HG03045 (cell line): ENCODE measurements around the gene XKR3.
"Not testable (repeated sequence)": the region's sequence is repeated elsewhere in the genome, so short reads cannot be mapped to it uniquely, and the experiment has no call there.

Experiments
- ATAC-seq: cut with Tn5 transposase; IDR thresholded peaks from one replicate; pipeline ENCODE4 v1.9.1; 2021; ENCODE audit warnings: mild to moderate bottlenecking, moderate library complexity; ENCODE audit not compliant: unreplicated experiment

XKR3 gene

DNA sequence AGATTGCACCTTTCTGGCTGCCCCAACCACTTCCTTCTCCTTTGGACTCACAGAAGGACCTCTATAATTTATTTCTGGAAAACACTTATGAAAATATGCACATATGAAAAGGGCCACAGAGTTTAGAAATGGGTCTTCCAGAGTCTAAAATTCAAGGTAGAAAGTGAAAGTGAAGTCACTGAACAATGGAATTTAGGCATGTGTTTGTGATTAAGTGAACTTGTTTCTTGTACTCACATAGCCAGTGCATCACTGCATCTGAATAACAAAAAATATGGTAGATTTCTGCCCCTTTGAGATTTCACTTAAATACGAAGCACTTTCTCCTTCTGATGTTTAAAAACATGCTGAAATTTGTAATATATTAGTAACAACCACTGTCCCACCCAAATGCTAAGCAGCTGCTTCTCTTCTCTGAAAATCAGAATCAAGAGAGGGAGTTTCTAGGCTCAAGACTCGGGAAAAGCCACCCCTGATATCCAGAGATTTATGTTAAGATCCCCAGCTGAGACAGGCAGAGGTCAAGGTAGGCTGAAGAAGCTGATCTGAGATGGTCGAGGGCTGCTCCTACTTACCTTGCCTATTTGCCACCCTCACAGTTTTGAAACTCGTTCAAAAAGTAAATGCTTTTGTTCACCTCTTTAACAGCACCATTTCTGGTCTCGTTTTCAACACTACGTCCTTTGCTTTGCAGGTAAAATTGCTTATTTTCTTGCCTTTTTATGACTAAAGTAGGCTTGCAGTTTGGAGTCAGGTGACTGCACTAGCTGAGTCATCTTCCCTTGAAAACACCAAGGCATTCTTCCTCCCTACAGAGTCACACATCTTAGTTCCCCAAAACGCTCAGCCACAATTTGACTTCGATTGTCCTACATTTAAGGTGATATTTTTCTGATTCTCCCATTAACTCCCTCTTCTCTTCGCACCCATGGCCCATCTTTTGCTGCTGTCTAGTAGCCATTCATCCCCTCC, at the start of gene XKR3:
Gene XKR3 (minus strand): TSS at position 696 of the 972 bp plus-strand sequence. CDS start 17,338 bp downstream, outside the sequence.
- ATAC-seq = no peak

DNA sequence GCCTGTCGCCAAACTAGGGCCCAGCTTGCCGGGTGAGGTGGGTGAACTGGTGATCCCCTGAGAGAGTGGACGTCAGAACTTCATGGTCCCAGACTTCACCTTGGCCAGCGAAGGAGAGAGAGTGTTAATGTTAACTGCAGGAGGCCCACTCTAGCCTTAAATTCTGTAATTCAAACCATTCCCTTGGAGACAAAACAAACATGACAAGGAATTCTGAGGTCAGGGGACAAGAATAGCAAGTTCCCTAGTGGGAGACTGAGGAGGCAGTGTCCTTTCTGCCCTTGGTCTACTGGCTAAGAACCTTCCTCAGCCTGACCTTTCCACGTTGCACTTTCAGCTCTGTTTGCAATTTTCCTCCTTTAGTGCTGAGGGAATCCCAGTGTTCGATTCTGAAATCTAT, 44.4 kb upstream of the XKR3 start:
- not testable (repeated sequence) for ATAC-seq

DNA sequence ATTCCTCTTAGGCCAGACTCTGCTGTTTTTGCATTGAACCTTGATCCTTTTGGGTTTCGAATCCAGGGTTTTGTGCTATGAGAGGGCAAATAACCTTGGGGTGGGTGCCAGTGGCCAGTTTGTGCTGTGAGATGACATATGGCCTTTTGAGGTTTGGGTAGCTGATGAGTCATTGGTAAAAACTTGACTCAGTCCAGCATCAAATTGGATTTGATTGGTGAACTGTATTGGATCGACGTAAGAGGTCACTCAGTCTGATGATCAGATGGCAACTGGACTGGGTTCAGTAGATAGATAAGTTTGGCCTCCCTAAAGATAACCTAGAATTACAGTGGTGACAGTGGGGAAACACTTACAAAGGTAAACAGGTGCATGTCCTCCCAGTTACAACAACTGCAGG, 41.0 kb upstream of the XKR3 start:
- ATAC-seq = no peak

DNA sequence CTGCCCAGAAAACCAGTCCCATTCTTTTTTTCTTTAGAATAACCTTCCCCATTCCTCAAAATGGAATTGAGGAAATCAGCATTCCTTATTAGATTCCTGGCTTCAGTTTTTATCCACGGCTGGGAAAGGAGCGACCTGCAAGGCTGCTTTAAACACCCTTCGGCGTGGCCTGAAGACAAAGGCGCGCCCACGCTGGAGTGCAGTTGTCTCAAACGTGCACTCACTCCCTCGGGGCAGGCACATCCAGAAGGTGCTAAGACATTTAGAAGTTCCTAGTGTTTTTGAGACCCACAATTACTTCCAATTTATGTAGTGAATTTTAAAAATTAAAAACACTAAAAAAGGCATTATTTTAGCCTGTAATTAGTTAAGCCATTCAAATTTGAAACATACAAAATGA, 31.6 kb upstream of the XKR3 start:
- ATAC-seq = not testable (repeated sequence)

DNA sequence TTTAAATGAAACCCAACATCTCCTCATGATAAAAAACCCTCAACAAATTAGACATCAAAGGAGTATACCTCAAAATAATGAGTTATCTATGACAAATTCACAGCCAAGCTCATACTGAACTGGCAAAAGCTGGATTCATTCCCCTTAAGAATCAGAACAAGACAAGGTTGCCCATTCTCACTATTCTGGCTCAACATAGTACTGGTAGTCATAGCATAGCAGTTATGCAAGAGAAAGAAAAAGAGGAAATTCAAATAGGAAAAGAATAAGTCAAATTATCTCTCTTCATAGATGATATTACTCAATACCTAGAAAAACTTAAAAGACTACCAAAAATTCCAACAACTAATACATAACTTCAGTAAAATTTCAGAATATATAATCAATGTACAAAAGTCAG, 29.4 kb upstream of the XKR3 start:
- no peak for ATAC-seq

DNA sequence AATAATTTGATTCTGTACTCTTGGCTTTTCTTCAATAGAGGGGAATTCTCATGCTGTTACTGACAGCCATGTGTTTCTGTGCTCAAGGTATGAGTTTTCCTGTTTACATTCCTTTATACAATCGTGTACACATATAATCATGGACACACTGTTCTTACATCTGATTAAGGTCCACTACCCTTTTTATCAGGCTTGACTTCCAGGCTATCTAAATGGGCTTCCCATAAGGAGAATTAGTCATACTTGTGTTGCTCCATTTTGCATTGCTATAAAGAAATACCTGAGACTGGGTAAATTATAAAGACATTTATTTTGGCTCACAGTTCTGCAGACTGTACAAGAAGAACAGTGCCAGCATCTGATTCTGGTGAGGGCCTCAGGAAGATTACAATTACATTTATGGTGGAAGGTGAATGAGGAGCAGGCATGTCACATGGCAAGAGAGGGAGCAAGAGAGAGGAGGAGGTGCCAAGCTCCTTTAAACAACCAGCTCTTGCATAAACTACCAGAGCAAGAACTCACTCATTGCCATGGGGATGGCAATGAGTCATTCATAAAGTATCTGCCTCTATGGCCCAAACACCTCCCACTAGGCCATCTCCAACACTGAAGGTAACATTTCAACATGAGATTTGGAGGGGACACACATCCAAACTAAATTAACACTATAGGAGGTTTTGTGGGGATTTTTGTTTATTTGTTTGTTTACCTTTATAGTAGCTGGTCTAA, 26.2 kb upstream of the XKR3 start:
- ATAC-seq = not testable (repeated sequence)

DNA sequence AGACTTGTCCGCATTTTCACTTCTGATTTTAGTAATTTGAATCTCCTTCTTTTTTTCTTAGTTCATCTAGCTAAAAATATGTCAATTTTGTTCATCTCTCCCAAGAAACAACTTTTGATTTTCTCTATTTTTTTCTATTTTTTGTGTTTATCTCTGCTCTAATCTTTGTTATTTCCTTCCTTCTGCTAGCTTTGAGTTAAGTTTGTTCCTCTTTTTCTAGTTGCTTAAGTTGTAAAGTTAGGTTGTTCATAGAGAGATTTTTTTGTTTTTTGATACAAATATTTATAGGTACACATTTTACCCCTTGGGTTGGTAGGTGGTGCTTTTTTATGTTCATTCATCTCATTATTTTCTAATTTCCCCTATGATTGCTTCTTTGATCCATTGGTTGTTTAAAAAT, 22.1 kb upstream of the XKR3 start:
- ATAC-seq = no peak

DNA sequence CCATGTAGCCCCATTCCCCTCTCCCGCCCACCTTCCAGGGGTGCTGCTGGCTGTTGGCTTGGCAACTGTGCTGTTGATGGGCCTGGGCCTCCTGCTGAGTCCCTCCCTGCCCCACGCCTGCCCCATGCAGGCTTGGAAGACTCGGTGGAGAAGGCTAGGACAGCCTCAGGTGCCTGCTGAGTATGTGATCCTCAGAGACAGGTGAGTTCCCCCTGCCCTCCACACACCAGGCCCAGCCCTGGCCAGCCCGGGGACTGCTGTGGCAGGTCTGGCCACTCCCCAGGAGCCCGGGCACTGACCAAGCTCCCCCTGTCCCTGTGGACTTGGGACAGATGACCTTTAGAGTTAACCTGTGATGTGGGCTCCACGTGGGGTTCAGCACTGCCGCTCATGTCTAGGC, 20.7 kb upstream of the XKR3 start:
- no peak for ATAC-seq

DNA sequence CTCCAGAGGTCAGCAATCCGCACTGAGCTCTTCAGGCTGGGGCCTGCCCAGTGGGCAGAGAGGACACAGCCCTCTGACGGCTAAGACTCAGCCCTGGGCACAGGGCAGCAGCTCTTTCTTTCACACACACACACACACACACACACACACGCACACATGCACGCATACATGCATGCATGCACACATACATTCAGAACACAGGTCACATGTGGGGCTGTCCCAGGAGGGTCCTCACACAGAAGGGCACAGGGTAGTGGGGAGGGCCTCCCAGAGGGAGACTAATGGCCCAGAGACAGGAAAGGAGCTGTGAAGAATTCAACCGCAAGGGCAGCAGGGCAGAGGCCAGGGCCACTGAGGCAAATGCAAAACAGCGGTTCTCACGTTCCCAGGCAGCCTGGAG, 20.3 kb upstream of the XKR3 start:
- ATAC-seq = no peak

DNA sequence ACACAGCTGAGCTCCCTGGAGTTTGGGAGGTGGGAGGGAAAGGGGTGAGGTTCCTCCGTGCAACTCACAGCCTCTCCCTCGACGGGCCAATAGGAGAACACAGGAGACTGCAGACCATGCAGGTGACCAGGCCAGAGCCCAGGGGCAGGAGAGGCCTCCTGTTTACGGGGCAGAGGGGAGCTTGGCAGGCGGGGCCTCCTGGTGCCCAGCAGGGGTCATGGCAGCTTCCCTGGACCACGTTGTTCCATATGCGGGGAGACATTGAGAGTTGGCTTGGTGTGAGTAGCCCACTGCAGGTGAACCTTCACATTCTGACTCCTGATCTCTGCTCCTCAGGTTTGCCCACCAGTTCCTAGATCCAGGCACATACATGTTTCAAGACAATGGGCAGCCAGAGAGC, 19.3 kb upstream of the XKR3 start:
- no peak for ATAC-seq

DNA sequence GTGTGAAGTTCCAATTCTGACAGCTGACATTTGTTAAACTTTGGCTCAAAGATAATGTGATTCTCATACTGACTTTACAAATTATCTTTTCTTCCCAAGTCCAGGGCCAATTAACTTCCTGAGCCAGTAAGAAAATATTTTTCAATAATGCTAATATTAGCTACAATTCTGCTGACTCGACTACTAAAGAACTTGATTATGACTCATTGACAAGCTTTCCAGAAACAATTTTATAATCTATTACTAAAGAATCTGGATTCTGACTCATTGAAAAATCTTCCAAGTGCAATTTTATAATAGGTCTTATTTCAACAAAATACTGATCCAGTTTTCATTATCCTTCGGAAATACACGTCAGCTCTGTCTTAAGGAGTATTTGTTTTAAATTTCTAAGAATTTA, 12.9 kb upstream of the XKR3 start:
- no peak for ATAC-seq

DNA sequence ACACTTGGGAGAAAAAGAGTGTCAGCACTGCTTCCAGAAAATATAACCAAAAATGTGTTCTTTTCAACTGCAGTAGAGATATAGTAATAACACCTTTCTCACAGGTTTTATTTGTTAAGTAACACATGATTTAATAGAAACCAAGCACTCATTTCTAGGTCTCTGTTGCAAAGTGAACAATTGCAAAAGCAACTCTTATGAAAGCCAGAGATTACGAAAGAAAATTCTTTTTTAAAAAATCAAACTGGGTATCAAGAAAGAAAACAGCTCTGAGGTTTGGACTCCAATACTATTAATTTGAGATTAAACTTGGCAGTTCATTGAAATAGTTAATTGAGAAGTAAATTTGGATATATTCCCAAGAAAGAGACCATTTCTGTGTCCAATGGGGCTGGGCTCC, 9.8 kb upstream of the XKR3 start:
- no peak for ATAC-seq

DNA sequence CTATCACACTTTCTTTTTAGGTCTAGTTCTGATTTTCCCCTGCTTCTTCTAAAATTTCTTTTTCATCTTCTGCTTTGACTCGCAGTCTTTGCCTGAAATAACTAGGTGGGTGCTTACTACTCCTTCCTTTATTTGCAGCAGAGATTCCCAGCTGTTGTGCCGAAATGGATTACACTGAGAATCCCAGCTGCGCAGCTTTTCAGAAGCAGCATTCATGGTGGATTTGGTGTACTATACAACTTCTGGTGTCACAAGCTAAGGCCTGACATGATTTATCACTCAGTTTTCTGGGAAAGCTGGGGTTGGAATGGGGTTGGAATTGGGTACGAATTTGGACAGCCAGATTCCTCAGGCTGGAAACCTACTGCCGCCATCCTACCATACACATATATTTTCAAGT, 6.0 kb upstream of the XKR3 start:
- ATAC-seq = no peak

DNA sequence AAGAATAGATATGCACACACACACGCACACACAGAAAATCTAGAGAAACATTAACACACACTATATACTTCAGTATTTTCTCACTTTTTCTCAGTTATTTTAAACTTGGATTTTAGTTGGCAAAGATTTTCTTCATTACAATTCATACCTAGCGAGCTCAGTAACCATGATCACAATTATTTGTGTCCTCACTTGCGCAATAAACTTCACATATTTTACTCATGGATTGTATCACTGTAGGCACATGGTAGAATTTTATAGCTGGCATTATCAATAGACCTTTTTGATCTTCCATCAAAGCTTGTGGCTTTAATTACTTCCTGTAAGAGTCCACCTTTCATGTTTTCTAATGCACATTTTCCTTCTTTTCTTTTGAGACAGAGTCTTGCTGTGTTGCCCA, 4.8 kb upstream of the XKR3 start:
- no peak for ATAC-seq

DNA sequence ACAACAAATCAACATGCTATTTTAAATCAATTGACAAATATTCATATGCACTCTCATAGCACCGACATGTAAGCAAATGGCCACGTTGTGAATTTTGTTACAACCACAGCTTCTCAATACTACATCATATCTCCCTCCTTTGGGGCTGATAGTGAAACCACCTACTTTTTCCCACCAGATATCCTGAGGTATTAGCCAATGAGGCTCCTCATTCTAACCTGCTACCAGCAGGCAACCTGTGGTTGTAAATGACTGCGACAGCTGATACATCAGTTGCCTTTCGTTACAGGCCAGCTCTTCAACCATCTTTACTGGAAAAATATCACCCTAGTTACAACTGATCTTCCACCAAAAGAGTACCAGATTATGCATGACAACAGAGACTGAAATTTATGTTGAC, 3.7 kb upstream of the XKR3 start:
- no peak for ATAC-seq

DNA sequence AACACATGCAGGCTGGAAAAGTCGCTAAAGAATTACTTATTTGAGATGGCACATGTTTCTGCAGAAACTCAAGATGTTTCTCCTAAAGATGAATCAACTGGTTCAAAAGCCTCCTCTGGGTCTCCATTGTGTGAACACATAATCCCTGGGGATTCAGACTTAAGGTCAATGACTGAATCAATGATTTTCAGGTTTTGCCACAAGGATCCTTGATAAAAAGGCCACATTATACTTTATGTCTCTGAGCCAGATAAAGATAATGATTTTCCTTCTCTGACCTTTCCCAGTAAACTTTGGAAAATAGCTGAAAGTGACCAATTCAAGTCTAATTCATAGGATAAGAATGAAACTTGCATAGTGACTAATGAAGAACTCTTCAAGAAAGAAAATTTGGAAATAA, 2.3 kb upstream of the XKR3 start:
- ATAC-seq = no peak

DNA sequence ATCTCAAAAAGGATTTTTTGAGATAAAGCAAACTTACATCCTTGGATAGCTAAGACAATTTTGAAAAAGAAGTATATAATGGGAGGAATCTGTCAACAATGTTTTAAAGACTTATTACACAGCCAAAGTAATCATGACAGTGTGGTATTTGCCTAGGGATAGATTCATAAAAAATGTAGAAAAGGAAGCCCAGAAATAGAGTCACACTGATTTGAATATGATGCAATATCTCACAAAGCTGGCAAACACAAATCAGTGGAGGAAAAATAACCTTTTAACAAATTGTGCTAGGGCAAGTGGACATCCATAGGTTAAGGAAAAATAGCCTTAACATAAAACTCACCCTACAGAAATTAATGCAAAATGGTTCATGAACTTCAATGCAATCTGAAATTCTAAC, 6.0 kb downstream of the XKR3 start:
- no peak for ATAC-seq

DNA sequence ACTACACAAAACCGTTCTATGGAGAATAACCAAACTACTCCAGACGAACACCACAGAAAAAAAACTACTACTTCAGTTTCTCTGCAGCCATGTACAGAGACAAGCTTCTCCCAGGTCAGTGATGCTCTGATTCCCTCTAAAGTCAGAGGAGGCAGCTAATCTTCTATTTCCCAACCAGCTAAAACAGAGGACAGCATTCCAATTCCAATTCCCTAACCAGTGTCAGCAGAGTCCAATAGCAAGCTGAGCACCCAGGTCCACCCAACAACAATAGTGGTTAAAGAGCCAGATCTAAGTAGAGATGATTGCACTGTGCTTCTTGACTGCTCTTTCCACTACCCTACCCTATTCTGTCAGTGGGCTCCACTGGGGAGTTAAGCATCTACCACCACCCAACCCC, 6.7 kb downstream of the XKR3 start:
- ATAC-seq = no peak

DNA sequence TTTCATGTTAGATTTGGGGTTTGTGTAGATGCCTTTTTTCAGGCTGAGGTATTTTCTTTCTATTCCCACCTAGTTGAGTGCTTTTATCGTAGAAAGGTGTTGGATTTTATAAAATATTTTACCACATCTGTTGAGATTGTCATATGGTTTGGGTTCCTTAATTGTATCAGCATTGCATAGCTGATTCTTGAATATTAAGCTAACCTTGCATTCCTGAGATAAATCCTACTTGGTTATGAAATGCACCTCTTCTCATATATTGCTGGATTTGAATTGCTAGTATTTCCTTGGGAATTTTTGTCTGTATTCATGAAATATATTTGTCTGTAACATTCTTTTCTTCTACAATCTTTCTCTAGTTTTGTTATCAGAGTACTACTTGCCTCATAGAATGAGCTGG, 10.1 kb downstream of the XKR3 start:
- ATAC-seq = no peak

DNA sequence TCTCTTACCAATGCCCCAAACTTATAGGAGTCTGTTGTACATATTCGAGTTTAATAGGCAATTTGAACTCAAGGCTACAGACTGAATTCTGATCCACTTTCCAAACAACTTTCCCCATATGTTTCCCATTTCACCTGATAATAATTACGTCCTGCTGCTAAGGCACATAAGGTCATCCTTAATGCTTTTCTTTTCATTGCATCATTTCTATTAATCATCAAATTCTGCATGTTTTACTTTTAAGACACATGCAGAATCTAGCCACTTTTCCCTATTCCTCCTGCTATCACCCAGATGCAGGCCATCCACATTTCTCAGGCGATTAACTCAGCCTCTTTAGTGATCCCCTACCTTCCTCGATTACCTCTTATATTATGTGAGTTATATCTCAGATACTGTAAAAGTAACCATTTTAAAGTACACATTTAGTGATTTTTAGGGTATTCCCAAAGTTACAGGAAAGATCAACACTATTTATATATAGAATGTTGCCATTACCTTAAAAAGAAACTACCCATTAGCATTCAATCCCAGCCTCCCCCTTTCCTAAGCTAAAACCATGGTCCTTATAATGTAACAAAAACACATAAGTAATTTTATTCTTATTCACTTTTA, 14.9 kb downstream of the XKR3 start:
- no peak for ATAC-seq

DNA sequence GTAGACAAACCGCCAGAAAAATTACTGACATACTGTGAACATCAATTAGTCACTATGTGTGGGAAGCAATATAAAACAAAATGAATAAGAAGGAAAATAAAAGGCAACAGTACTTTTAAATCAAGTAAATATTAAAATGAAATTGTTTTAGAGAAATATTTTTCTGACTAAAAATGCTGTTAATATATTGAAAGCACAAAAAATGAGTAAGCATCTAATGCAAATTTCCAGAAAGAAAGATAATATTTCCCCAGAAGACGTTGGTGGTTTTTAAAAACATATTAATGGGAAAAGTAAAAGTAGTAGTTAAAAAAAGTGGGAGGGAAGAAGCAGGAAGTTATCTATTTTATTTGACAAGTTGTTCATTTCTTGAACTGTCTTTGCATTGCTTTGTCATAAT, 16.5 kb downstream of the XKR3 start:
- ATAC-seq = no peak

DNA sequence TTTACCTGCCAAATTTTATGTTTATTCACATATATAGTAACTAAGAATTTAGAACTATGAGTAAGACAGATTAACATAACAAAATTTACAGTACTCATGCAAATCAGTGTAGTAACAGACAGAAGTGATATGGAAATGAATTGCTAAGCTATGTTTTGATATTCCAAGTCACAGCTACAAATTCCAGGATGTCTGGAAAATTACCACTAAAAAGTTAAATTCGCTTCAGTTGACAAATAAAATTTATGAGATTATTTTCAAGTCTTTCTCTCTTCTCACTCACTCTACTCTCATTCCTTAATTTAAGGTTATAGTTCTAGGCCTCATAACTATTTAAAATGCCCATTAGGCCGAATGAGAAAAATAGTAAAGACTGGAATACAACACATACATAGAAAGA, 18.1 kb downstream of the XKR3 start:
- no peak for ATAC-seq
